Measurements from ENCODE around the gene HOXD3. TPM values are rescaled to one million over a fixed set of nuclear protein-coding genes. Genes with fewer than 3 reads are reported as not detected.

Gene HOXD3
- total RNA-seq, 1 donor from 2014 or later: not detected

DNA sequence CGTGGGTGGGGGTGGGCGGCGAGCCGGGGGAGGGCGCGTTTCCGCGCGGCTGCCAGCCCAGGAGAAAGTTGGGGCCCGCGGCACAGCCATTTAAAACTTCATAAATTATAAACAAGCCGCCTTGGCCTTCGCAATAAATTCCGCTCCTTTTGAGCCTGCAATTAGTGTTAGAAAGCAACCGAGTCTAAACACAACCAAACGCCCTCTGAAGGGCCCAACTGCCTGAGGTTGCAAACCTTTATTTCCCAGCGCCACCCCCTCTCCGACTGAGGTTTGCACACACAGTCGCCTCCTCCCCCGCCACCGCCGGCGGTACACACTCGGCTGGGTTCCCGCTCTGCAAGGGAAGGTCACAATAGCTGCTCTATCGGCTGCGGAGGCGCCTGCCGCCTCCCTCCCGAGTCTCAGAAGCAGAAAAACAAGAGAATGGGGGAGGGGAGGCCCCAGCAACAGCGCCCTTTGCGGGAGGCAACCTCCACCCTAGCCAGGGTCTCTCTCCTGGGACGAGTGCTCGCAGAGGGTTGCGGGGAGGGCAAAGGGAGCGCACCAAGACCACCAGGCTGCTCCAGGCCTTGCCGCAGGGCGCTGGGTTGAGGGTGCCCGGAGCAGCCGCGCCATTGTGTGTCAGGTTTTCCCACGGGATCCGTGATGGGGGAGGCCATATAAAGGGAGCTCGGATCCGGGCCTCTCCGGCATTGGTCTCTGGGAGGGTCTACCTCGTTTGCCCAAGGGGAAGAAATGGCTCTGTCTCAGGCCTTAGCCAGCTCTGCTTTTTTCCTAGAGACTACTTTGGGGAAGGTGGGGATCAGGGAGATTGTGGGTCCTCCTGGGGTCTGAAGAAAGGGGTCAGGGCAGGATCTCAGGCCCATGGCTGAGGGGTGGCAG lies 18.0 kb downstream of the HOXD3 start:
- DNase-seq (ENCODE audit: low read depth): no peak

DNA sequence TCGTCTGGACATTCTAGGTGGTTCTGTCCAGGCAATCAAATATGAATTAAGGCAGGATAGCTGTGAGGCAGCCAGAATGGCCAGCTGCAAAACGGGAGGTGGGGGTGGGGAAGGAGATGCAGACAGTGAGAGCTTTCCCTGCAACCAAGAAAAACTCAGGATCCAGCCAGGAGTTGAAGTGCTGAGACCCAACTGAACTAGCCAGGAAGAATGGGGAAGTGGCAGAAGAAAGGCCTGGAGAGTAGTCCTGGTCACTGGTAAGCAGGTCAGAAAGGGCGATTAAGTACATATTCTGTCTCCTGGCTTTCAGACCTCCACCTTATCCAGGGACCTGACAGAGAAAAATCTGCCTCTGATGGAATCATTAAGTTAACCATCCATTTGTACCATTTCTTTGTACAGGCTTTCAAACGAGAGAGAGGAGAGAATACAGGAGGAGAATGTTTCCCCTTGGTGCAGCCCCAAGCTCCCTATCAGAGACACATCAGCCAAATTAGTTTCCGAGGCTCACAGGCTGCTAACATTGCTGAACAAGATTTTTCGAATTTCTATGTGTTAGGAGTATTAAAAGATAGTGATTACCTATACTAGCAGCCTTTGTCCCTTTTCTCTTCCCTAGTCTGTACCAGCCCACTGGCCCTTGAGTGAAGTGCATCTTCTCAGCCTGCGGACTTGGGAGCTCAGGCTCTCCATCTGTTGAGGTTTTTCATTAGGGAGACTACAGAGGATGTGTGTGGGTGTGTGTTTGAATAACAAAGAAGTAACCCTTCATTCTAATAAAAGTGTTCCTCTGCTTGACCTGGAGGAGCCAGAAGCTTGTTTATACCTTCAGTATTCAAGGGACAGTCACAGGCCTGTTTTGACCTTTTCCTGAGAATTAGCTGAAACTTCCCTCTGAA lies 18.9 kb downstream of the HOXD3 start:
- no peak for DNase-seq (ENCODE audit: low read depth)

DNA sequence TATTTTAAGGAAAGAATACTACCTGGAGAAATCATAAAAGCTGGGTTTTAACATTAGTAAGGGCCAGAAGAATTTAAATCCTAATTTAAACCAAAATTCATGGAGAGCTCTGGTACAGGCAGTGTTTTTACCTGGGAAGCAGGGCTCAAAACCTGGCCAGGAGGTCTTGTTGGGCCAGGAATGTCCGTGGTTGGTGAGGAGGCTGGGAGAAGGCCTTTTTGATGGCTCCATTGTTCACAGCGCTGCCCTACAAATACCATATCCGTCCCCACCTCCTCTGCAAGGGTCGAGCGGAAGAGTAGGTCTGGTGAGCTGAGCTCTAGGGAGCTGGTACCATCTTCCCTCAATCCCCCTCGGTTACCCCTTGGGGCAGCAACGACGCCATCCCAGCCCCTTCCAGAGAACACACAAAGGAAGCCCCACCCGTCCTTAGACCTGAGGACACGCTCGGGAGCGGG lies 20.5 kb downstream of the HOXD3 start:
- no peak for DNase-seq (ENCODE audit: low read depth)

DNA sequence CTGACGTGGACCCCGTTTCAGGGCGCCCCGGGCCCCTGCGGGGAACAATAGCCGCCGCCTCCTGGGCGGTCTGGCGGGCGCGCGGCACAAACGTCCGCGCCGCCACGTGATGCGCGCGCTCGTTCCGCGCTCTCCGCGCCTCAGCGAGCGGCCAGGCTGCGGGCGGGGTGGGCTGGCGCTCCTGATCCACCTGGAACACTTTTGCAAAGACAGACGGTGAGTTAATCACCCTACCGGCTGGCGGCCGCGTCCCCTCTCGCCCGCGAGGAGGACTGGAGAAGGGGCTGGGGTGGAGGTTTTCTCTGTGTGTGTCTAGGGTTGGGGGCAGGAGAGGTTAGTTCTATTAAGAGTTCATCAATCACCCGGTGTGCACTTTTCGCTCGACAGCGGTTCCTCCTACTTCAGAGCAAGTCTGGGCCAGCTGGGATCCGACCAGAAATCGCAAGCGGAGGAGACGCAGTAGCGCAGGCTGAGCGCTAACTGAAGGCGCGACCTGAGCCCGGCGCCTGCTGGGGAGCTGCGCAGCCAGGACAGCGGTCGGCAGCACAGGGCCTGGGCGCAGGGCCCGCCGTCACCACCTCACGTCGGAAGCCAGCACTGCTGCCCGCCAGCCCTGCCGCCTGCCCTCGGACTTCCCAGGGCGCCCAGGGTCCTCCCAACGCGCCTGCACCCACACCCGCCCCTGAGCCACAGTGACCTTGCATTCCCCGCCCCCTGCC lies 21.1 kb downstream of the HOXD3 start:
- DNase-seq (ENCODE audit: low read depth): no peak

DNA sequence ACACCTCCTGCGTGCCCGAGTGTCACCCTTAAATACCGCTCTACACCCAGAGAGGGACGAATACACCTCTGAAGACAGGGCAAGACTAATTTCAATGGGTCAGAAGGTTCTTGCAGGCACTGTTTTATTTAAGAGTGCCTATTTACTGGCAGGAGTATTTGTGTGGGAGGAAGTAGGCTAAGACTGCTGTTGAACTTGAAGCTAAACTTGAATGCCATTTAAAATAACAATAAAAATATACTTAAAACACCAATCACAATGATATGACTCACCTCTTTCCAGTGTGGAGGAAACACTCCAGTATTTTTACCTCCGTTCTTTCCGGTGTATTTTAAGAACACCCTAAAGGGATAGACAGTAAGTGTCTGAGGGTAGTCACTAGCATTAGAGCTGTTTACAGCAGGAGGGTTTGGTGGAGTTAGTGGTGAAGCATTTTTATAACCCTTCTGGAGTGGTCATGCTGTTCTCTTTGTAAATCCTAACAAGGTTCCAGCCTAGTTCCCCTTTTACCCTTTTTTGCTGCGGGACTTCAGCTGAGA lies 21.7 kb downstream of the HOXD3 start:
- no peak for DNase-seq (ENCODE audit: low read depth)

DNA sequence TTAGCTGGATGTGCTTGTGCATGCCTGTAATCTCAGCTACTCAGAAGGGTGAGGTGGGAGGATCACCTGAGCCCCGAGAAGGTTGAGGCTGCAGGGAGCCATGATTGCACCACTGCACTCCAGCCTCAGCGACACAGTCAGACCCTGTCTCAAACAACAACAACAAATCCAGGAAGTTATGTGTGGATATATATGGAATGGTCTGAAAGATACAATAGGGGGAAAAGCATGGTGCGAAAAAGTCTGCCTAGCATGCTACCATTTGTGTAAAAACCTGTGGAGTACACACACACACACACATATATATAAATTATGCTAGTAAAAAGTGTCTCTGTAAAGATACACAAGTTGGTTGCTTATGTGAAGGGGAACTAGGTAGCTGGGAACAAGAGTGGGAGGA lies 24.4 kb downstream of the HOXD3 start:
- DNase-seq (ENCODE audit: low read depth): no peak

DNA sequence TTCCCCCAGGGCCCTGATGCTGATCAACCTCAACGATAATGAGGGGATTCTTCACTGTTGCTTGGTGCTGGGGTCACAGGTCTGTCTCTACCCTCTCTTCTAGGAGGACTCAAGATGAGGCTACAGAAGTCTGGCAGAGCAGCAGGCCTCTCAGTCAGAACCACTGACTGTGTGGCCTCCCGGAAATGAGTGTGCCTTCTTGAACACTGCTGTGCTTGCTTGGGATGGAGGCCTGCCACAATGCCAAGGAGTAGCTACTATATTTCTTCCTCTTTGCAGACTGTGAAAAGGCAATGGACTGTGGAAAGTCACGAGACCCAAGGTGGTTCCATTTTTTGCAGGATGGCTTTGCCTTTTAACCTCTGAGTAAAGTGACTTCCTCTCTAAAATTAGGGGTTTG lies 25.6 kb downstream of the HOXD3 start:
- DNase-seq (ENCODE audit: low read depth): no peak

DNA sequence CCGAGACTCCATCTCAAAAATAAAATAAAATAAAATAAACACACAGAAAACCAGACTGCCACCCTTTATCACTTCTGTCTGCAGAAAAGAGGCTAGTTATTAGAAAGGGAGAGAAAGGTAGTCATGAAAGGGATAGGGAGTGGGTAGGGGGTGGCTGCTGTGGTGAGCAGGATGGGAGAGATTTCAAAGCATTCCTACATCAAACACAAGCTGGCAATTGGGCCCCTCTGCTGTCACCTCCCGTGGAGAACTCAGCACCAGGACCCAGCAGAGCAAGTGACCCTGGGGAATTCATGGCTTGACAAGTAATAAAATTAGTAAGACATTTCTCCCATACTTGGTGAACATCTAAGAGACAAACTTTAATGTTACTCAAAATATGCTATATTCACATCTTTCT lies 27.6 kb downstream of the HOXD3 start:
- DNase-seq (ENCODE audit: low read depth): no peak

DNA sequence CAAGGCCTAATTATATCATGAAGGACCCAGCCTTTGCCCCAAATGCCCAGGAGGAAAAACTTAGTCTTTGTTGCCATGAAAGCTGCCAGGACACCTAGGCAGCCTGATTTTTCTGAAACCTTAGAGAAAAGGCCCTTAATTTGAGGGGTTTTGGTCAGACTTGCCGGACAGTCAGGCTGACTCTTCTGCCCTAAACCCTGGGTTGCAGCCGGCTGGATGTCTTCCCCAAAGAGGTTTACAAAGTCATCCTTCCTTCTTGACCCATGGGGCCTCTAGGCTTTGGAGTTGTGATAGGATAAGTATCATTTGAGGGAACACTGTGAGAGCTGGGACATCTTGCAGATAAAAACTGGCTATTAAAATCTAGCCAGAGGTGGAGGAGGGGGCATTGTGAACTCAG lies 28.9 kb downstream of the HOXD3 start:
- DNase-seq (ENCODE audit: low read depth): no peak

DNA sequence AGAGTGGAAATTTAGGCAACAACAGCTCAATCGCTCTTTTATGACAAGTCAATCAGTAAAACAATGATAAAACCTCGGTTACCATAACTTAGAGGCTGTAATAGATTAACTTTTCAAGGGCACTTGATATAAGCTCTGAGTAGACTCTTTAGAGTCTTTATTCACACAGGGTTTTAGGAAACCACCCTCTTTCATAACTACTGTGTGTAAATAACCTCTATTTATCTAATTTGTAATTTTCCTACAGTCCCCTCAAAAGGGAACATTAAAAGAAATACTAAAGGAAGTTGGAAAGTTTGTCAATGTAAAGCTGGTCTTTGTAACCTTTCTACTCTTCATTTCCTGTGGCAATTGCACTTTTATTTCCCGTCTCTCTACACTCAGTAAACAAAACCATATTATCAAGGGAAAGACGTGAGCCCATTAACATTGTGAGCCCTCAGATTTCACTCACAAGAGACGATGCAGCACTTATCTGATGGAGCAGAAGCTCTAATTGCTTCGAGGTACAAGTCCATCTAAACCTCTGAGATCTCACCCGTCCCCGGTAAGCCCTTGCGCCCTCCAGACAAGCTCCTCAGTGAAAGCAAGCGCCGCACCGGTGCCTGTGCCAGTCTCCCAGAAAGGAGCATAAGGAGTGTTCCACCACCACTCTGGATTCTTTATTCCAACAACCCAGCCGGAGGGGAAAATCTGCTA lies 30.2 kb downstream of the HOXD3 start:
- no peak for DNase-seq (ENCODE audit: low read depth)

DNA sequence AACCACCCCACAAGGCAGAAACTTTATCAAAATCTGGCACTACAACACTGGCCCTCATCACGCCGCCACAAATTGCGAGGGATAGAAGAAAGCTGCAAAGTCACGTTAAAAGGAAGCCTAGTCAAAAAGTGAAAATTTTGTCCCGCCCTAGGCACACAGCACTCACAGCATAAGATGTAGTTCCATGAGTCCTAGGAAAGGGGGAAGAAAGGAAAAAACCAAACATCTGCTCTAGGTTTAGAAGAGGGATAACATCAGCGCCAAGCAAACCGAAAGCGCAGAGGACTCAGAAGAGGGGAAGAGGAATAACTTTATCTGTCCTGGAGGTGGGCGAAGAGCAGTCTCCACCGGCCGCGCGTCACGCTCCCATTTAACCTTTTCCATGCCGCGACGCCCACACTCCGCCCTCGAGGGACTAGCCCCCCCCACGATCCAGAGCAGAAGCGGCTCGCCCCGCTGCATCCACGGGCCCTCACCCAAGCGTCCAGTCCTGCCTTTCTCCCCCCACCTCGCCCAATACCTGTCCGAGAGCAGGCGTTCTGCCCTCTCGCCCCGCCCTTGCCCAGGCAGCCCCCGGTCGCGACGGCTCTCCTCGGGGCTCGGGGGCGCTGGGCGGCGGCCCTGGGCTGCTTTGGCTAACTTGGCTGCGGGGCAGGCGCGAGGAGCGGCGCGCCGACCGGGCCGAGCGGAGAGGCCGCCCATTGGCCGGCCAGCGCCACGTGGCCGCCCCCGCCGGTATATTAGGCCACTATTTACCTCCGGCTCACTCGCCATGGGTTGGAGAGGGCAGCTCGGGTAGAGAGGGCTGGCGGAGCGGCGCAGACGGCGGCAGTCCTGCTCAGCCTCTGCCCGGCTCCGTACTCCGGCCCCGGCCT lies 31.0 kb downstream of the HOXD3 start, which contains the start of gene HOXD1:
HOXD1 (plus strand) TSS at position 770 of the 875 bp plus-strand sequence. CDS start 134 bp downstream, outside the sequence.
- DNase-seq (ENCODE audit: low read depth): no peak

DNA sequence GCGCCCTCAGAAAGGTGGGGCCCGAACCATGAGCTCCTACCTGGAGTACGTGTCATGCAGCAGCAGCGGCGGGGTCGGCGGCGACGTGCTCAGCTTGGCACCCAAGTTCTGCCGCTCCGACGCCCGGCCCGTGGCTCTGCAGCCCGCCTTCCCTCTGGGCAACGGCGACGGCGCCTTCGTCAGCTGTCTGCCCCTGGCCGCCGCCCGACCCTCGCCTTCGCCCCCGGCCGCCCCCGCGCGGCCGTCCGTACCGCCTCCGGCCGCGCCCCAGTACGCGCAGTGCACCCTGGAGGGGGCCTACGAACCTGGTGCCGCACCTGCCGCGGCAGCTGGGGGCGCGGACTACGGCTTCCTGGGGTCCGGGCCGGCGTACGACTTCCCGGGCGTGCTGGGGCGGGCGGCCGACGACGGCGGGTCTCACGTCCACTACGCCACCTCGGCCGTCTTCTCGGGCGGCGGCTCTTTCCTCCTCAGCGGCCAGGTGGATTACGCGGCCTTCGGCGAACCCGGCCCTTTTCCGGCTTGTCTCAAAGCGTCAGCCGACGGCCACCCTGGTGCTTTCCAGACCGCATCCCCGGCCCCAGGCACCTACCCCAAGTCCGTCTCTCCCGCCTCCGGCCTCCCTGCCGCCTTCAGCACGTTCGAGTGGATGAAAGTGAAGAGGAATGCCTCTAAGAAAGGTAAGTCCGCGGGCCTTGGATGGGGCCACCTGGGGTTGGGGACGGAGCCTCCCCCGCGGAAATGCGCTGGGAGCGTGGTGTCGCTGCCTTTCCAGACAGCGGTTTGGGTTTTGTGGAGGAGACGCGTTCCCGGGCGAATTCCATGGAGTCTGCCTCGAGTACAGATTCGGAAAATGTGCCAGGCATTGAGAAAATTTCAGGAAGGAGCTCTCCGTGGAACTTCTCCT lies 31.9 kb downstream of the HOXD3 start:
- no peak for DNase-seq (ENCODE audit: low read depth)

DNA sequence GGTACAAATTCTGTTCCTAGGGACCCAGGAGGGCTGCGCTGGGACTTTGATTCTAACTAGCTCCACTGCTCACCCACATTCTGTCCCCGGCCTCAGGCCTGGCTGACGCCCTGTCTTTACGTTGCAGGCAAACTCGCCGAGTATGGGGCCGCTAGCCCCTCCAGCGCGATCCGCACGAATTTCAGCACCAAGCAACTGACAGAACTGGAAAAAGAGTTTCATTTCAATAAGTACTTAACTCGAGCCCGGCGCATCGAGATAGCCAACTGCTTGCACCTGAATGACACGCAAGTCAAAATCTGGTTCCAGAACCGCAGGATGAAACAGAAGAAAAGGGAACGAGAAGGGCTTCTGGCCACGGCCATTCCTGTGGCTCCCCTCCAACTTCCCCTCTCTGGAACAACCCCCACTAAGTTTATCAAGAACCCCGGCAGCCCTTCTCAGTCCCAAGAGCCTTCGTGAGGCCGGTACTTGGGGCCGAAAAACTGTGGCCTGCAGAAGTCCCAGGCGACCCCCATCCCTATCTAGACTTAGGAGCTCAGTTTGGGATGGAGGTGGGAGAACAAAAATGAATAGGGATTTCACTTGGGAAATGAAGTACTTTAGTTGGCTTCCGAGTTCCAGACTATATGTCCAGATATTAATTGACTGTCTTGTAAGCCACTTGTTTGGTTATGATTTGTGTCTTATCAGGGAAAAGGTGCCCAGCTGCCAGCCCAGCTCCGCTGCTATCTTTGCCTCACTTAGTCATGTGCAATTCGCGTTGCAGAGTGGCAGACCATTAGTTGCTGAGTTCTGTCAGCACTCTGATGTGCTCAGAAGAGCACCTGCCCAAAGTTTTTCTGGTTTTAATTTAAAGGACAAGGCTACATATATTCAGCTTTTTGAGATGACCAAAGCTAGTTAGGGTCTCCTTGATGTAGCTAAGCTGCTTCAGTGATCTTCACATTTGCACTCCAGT lies 32.9 kb downstream of the HOXD3 start:
- DNase-seq (ENCODE audit: low read depth): no peak

DNA sequence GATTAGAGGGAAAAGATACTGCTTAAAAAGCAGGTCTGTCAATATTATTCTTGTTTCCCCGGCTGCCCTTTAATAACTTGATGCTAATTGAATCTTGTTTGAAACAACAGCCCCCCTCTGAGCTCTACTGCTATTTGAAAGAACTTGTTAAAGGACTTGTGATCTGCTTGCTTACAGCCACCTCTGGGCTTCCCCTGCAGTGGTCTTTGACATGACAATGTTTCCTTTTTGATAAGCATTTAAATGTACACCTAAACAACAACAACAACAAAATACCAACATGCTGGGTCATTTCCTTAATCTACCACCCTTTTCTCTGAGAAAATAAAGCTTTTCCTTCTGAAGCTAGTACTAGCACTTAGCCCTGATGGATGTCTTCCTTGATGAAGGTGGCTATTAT lies 35.2 kb downstream of the HOXD3 start:
- no peak for DNase-seq (ENCODE audit: low read depth)

DNA sequence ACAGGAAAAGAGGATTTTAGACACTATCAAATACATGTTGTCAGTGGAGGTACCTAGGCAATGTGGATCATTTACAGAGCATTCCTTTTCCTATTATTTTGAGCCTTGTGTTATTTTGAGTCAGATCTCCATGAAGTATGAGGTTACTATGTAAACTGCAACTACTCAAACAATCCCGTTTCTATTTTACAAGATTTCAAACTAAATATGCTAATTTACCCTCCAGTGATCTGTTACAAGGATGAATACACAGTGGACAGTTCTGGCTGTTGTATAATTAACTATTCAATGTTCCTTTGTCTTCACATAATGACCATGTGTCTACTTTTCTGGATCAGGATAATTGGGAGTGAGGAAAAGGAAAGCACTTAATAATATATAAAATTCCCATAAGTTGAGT lies 35.9 kb downstream of the HOXD3 start:
- DNase-seq (ENCODE audit: low read depth): no peak

DNA sequence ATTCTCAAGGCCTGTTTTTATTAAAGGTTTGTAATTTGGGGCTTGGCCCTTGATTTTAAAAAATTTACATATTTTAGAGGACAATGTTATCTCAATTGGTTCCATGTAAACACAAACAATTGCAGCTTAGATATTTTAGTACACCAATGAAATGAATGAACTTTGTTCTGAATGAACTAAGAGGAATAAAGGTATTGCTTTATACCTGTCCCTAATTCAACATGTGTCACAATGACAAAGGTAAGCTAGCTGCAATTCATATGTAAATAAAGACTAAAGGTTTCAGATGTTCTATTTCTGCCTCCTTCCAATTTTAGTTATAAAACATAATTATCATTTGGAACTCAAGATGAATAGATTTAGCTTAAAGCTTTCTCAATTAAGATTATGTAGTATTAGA lies 42.8 kb downstream of the HOXD3 start:
- no peak for DNase-seq (ENCODE audit: low read depth)

DNA sequence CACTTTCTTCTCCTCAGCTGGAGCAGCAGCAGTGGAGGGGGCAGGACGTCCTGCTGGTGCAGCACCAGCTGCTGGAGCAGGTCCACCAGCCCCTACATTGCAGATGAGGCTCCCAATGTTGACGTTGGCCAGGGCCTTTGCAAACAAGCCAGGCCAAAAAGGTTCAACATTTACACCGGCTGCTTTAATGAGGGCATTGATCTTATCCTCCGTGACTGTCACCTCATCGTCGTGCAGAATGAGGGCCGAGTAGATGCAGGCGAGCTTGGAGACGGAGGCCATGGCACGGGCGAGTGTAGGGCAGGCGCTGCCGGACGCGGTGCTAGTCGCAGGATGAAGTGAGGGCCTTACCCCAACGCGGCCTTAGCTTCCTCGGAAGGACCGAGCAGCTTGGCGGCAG lies 43.9 kb downstream of the HOXD3 start:
- DNase-seq (ENCODE audit: low read depth): no peak
